HG03108 (cell line): ENCODE measurements around the gene CREB3L1.

ENCODE experiments used
- ATAC-seq: cut with Tn5 transposase; IDR thresholded peaks from one replicate; pipeline ENCODE4 v1.9.1; 2021; ENCODE audit warnings: moderate library complexity; ENCODE audit not compliant: unreplicated experiment

CREB3L1 gene

GRCh38 chr11:46321757-46322156 lies 44.3 kb downstream of the CREB3L1 start:
- ATAC-seq: no peak

- ATAC-seq: no peak
These were observed 45.3 kb downstream of the CREB3L1 start for GRCh38 chr11:46322759-46323158.

DNA sequence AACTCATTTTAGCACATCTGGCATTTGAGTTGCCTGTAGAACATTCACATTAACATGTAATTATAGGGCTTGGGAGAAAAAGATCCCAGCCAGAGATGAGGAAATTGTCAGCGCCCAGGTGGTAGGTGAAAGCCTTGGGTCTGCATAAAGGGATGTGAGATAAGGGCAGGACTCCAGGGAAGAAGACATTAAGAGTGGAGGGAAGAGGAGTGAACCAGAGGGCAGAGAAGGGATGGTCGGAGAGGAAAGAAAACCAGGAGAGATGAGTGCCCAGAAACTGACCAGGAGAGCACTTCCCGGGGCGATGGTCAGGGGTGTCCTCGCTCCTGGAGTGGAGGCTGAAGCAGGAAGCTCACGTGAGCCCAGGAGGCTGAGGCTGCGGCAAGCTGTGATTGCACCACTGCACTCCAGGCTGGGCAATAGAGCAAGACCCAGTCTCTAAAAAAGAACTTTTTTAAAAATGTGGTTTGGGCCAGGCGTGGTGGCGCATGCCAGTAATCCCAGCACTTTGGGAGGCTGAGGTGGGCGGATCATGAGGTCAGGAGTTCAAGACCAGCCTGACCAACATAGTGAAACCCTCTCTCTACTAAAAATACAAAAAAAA lies 49.5 kb downstream of the CREB3L1 start:
- no peak for ATAC-seq

DNA sequence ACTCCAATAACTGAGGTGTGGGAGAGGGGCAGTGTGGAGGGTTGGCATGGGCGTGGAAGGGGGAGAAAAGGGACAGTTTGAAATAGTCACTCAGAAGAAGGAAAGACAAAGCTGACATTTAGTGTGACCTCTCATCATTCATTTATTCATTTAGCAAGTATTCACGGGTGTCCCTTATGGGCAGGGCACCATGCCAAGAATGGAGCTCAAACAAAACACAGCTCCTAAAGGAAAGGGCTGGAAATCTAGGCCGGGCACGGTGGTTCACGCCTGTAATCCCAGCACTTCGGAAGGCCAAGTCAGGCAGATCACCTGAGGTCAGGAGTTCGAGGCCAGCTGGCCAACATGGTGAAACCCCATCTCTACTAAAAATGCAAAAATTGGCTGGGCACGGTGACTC lies 50.4 kb downstream of the CREB3L1 start:
- ATAC-seq: no peak

- ATAC-seq: no peak
These were observed 52.7 kb downstream of the CREB3L1 start for GRCh38 chr11:46330154-46330553.

GRCh38 chr11:46330563-46331281 lies 53.3 kb downstream of the CREB3L1 start:
- ATAC-seq: no peak

DNA sequence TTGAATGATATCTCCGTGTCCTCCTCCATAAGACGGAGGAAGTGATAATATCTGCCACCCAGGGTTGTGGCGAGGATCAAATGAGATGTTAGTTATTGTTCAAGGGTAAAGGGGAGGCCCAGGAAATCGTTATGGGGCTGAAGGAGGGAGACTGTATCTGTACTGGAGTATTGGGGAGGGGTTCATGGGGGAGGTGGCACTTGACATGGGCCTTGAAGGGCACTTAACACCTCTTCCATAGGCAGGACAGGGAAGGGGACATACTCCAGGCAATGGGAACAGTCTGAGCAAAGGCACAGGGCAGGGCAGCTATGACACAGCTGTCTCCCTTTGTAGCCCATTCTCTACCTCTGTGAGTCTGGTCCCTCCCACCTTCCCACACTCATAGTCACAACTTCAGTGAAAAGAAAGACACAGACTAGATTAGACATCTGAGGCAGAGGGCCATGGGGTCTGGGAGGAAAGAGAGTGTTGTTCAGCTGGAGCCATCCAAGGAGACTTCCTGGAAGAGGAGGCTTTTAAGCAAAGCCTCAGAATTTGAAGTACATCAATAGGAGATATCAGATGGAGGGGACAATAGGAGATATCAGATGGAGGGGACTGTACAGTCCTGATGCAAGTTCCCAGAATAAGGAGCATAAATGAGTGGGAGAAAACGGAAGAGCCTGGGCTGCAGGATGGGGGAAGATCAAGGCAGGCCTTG lies 54.0 kb downstream of the CREB3L1 start:
- ATAC-seq: no peak

DNA sequence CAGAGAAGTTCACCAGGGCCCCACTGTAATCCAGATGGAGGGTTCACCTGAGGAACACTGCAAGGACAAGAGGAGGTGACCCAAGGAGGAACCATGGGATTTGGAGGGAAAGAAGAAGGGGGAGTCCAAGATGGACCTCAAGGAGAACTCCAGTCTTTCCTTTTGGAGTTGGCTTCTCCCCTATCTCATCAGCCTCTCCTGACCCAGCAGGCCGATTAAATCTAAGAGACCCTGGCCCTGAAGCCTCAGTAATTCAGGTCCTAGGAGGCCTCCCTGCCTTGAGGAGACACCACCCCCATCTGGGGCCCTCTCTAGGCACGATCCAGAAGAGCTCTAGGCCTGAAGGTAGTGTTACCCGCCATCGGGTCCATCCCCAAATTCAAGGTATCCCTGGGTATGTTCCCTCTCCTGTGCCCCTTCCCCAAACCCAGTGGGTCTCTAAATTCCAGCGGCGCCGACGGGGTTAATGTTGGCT lies 54.7 kb downstream of the CREB3L1 start:
- no peak for ATAC-seq

DNA sequence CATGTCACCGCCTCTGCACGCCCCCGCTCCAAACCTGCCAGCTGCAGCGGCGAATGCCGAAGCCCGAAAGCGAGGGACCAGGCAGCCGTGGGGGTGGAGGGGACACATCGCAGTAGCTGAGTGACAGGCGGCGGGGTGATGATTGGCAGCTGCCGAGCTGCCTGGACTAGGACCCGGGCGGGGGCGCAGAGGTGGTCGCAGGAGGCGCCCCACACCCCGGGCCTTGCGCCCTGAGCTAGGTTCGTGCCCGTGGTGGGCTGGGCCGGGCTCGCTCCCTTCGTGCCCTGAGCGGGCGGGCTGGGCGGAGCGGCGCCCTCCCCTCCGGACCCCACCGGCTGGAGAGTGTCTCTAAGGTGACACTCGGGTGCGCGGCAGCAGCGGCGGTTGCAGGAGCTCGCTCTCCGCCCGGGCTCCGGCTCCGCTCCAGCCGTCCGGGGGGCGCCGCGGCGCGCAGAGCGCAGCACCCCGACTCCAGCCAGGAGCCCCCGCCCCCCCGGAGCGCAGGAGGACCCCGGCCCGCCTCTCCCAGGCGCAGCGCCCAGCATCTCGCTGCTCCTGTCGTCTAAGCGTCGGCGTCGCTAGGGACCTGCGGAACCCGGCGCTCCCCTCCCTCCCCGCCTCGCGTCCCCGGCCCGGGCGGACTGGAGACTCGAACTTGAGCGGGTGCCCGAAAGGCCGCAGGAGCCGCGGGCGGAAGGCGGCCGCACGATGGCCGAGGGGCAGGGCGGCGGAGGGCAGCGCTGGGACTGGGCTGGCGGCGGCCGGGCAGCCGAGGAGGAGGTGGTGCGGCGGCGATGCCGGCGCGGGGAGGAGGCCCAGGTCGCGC lies 55.3 kb downstream of the CREB3L1 start:
- ATAC-seq: no peak

- ATAC-seq: no peak
These were observed 56.0 kb downstream of the CREB3L1 start for GRCh38 chr11:46333394-46333947.

DNA sequence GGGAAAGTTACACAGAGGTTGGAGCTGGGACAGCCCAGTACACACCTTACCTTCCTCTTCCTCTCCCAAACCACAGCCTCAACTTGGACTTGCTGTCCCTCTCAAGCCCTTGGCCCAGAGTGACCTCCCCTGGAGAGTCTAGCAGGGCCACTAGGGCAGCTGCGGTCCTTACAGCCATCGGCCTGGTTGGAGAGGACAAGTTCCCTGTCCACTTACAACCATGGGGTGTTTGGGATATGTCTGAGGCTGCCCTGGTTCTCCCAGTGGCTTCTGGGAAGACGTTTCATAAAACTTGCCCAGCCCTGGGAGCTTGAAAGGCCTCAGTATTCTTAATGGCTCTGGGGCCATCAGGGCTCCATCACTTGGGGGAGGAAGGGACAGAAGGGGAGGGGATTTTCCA lies 56.7 kb downstream of the CREB3L1 start:
- no peak for ATAC-seq

DNA sequence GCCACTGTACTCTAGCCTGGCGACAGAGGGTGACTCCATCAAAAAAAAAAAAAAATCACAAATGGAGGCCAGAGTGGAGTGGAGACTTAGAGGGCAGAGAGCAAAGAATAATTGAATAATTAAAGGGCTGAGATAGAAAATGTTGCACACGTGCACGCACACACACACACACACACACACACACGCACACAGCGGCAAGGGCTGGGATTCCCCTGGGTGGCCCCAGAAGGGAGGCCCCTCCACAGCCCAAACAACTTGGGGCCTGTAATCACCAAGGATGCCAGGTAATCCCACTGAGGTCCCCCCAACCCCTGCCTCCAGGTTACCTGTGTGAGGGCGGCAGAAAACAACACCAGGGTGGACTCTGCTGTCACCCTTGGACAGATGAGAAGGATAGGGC lies 57.8 kb downstream of the CREB3L1 start:
- ATAC-seq: no peak

GRCh38 chr11:46335890-46336562 lies 58.6 kb downstream of the CREB3L1 start:
- ATAC-seq: no peak

DNA sequence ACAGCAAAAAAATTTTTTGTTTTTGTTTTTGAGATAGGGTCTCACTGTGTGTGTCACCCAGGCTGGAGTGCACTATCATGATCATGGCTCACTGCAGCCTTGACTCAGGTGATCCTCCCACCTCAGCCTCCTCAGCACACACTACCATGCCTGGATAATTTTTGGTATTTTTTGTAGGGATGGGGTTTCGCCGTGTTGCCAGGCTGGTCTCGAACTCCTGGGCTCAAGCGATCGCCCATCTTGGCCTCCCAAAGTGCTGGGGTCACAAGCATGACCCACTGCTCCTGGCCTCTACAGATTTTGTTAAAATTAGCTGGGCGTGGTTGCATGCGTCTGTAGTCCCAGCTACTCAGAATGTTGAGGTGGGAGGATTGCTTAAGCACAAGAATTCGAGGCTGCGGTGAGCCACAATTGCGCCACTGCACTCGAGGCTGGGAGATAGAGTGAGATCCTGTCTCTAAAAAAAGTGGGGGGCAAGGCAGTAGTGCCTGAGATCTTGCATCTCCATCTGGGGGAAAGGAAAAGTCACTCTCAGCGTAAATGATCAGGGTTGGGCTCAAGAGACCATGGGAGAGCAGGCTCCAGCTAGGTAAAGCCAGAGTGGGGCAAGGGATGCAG lies 59.2 kb downstream of the CREB3L1 start:
- no peak for ATAC-seq

- ATAC-seq: no peak
These were observed 60.3 kb downstream of the CREB3L1 start for GRCh38 chr11:46337626-46338345.

DNA sequence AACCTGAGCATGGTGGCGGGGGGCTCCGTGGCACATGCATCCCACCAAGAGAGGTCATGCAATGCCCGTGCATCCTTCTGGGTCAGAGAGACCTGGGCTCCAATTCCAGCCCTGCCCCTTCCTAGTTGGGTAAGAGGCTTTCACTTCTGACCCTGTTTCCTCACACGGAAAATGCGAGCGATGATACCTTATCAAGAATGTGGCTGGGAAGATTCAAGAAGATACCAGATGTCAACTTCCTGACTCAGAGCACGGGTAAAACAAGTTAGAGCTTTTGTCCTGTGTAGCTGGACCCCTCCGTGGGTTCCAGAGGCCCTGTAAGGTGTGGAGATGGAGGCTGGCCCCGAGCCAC lies 61.1 kb downstream of the CREB3L1 start:
- no peak for ATAC-seq

DNA sequence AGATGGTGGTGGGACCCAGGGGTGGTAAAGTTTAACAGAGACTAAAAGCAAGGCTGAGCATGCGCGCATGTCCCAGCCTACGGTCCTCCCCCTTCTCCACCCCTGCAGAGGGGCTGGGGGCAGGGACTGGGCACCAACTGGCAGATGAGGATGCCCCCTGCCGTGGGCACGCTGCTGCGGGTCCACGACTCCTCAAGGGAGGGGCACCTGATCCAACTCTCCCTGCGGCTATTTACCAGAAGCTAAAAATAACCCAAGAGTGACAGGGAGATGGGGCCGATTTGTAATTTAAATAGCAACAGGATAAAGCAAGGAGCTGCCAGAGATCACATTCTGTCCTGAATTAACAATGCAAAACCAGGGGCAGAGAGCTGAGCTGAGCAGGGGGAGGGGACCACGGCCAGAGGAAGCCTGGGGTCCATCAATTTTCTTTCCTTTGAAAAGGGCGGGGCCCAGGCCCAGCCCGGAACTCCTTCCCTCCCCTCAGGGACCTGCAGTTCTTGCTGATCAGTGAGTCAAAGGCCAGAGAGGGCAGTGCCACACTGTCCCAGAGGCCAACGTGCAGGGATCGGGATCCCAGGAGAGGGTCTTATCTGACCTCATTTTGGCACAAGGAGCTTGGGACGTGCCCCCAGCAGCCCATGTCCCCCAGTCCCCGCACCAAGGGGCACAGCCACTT lies 61.7 kb downstream of the CREB3L1 start:
- no peak for ATAC-seq

- ATAC-seq: no peak
These were observed 62.4 kb downstream of the CREB3L1 start for GRCh38 chr11:46339816-46340215.

DNA sequence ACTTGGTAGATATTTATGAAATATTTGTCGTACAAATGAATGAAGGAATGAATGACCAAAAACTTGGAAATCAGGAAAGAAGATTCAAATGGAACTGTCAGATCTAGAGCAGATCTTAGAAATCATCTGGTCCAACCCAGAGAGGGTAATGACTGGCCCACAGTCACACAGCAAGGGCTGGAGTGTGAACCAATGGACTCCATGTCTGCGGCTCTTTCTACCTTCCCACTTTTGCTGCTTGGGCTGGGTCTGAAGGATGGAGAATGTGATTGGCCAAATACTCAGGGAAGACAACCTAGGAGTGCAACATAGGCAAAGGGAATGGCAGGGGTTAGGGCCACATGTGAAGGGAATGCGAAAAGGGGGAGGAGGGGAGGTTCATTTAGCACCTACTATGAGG lies 64.0 kb downstream of the CREB3L1 start:
- ATAC-seq: no peak
